Right lung (tissue), 5 donors: Measurements from ENCODE around the gene SLC25A22. TPM values are rescaled to one million over a fixed set of nuclear protein-coding genes. Genes with fewer than 3 reads are reported as not detected.

ENCODE experiments used
- DNase-seq, 2 donors: peaks; one replicate each; pipeline ENCODE4 v3.0.0-alpha.2; 2013
- polyA plus RNA-seq, 5 donors: library from polyadenylated mRNA; unstranded; fragments of 120-200 nt; gene quantifications; one replicate each; pipeline versions ENCODE4 v1.2.1 to v1.2.3, GENCODE V29; 2013; ENCODE audit warnings: inconsistent platforms in 1 of 5, low replicate concordance in 1 of 5; ENCODE audit not compliant: insufficient read length in 5 of 5, insufficient read depth in 1 of 5

The SLC25A22 gene
- polyA plus RNA-seq, 5 donors: 9.4 to 25.4 (median 15.7) TPM

- no peak for DNase-seq
Measured at GRCh38 chr11:773425-773824, 24.7 kb downstream of the SLC25A22 start.

- no peak for DNase-seq
Measured at GRCh38 chr11:772429-773390, 25.4 kb downstream of the SLC25A22 start.

GRCh38 chr11:771617-772204, 26.4 kb downstream of the SLC25A22 start:
- DNase-seq: no peak

GRCh38 chr11:770642-771616, 27.2 kb downstream of the SLC25A22 start:
- no peak for DNase-seq

GRCh38 chr11:769887-770641, 28.0 kb downstream of the SLC25A22 start:
- no peak for DNase-seq

GRCh38 chr11:767238-767637, 30.8 kb downstream of the SLC25A22 start:
- no peak for DNase-seq

GRCh38 chr11:766936-767210, 31.2 kb downstream of the SLC25A22 start:
- no peak for DNase-seq

GRCh38 chr11:766106-766935, 31.8 kb downstream of the SLC25A22 start:
- no peak for DNase-seq

GRCh38 chr11:765802-766091, 32.3 kb downstream of the SLC25A22 start:
- no peak for DNase-seq

- no peak for DNase-seq
Measured at GRCh38 chr11:765025-765801, 32.9 kb downstream of the SLC25A22 start.

- DNase-seq: no peak
Measured at GRCh38 chr11:764322-765024, 33.6 kb downstream of the SLC25A22 start.

GRCh38 chr11:763549-764321, 34.3 kb downstream of the SLC25A22 start:
- no peak for DNase-seq

- DNase-seq: no peak
Measured at GRCh38 chr11:763073-763463, 35.0 kb downstream of the SLC25A22 start.

GRCh38 chr11:762421-763072, 35.5 kb downstream of the SLC25A22 start:
- no peak for DNase-seq

- no peak for DNase-seq
Measured at GRCh38 chr11:761526-762108, 36.5 kb downstream of the SLC25A22 start.

- no peak for DNase-seq
Measured at GRCh38 chr11:760236-760635, 37.8 kb downstream of the SLC25A22 start.

- DNase-seq: no peak
Measured at GRCh38 chr11:749731-750130, 48.4 kb downstream of the SLC25A22 start.

GRCh38 chr11:748007-748359, 50.1 kb downstream of the SLC25A22 start:
- DNase-seq: no peak
